GM10248 (cell line): ENCODE measurements around the gene OPRD1.
"Not testable (repeated sequence)": the region's sequence is repeated elsewhere in the genome, so short reads cannot be mapped to it uniquely, and the experiment has no call there.

ENCODE experiments used
- CTCF ChIA-PET: fragments of 300-600 bp; sonication (Branson Sonifier 250); formaldehyde crosslinking; extraction: SDS; loops from one replicate; lab custom pipeline; 2021; ENCODE audit warnings: antibody characterized with exemption; lab: Yijun Ruan, JAX
- POLR2A ChIA-PET: fragments of 350-650 bp; sonication (Branson Sonifier 250); formaldehyde crosslinking; extraction: SDS; loops from one replicate; lab custom pipeline; 2020; ENCODE audit warnings: antibody characterized with exemption; lab: Yijun Ruan, JAX
- DNase-seq: peaks from one replicate; pipeline ENCODE4 v3.0.0; 2012; ENCODE audit errors: extremely low spot score
- CTCF ChIP-seq: IDR thresholded peaks from 2 replicates; pipeline ENCODE4 v1.5.1; 2012; ENCODE audit warnings: mild to moderate bottlenecking, low read depth; ENCODE audit errors: extremely low read depth, missing control alignments, control extremely low read depth

The OPRD1 gene

GRCh38 chr1:28811766-28812668, at the start of gene OPRD1:
TSS of gene OPRD1 (plus strand) at chr1:28812170. CDS start at chr1:28812384, 214 bp downstream.
- no peak for TF ChIP-seq CTCF
- ChIA-PET POLR2A (no interaction called here), CTCF (no interaction called here)
- no peak for DNase-seq

GRCh38 chr1:28766532-28767183, 45.3 kb upstream of the OPRD1 start:
- no peak for TF ChIP-seq CTCF
- ChIA-PET POLR2A (no interaction called here), CTCF (interaction anchor here (1.1 to 2.0 kb wide), 3 partner anchors 8 to 18 kb away, joined by 3 to 6 read pairs (median 3); no protein-coding TSS in a partner anchor)
- no peak for DNase-seq

- POLR2A ChIA-PET = no interaction called here
- CTCF ChIA-PET = interaction anchor here (2.7 kb wide), 1 partner anchor 14 kb away, joined by 10 read pairs; no protein-coding TSS in a partner anchor
- TF ChIP-seq CTCF = no peak
- DNase-seq = no peak
Observed at GRCh38 chr1:28770601-28771165, 41.3 kb upstream of the OPRD1 start.

GRCh38 chr1:28771921-28772320, 40.0 kb upstream of the OPRD1 start:
- POLR2A ChIA-PET, DNase-seq: not testable (repeated sequence)
- CTCF ChIA-PET = interaction anchor here (1.3 to 2.7 kb wide), 3 partner anchors 10 to 104 kb away, joined by 3 to 10 read pairs (median 5); no protein-coding TSS in a partner anchor

GRCh38 chr1:28773105-28773504, 38.9 kb upstream of the OPRD1 start:
- ChIA-PET CTCF (interaction anchor here (1.3 to 4.4 kb wide), 2 partner anchors 9 to 11 kb away, joined by 5 to 41 read pairs; no protein-coding TSS in a partner anchor), POLR2A (no interaction called here)
- TF ChIP-seq CTCF = no peak
- DNase-seq = no peak

GRCh38 chr1:28775121-28775942, 36.6 kb upstream of the OPRD1 start:
- peak; percentile 81 for DNase-seq
- CTCF ChIA-PET = interaction anchor here (0.6 to 4.4 kb wide), 16 partner anchors 9 to 427 kb away, joined by 3 to 41 read pairs (median 4); partner anchors contain the start of gene YTHDF2
- POLR2A ChIA-PET = interaction anchor here (0.6 to 1.0 kb wide), 2 partner anchors 126 to 194 kb away, joined by 3 to 6 read pairs; no protein-coding TSS in a partner anchor
- no peak for TF ChIP-seq CTCF
